Keratinocyte (primary cell): ENCODE results near the gene PPIA.

Experiments
- CTCF ChIP-seq, 3 experiments: IDR thresholded peaks in 1 of 3; conservative IDR thresholded peaks in 1 of 3; optimal IDR thresholded peaks in 1 of 3; 2 replicates in 2 of 3; 3 replicates in 1 of 3; pipeline versions ENCODE3 to v1.5.1; 2011; ENCODE audit warnings: low read length in 3 of 3, mild to moderate bottlenecking in 3 of 3, moderate library complexity in 2 of 3, control low read depth in 1 of 3, inconsistent platforms in 1 of 3; ENCODE audit not compliant: insufficient read depth in 2 of 3; ENCODE audit errors: extremely low read depth in 1 of 3
- EZH2 ChIP-seq: IDR thresholded peaks from one replicate; pipeline ENCODE4 v1.6.1; 2012; ENCODE audit warnings: inconsistent platforms, mild to moderate bottlenecking, low read length, moderate library complexity

- TF ChIP-seq CTCF (optimal IDR thresholded peaks at IDR 0.05 in 1 of 3, IDR thresholded peaks at IDR 0.05 in 1 of 3, conservative IDR thresholded peaks at IDR 0.05 in 1 of 3; ENCODE audit: extremely low read depth in 1 of 3, insufficient read depth in 2 of 3, low read length in 3 of 3) (no peak), EZH2 (no peak)
Observed at GRCh38 chr7:44823255-44823781, 26.8 kb downstream of the PPIA start.
